ENCODE data around the gene ACOXL. TPM values are rescaled to one million over a fixed set of nuclear protein-coding genes. Genes with fewer than 3 reads are reported as not detected.

The ACOXL gene
- total RNA-seq, 1 donor from 2014 or later, result 0.23 TPM

- H3K27ac Mint-ChIP-seq (ENCODE audit: unreplicated experiment), result no peak overlapping the region
- Histone ChIP-seq H3K4me3 (ENCODE audit: insufficient read depth, low read depth, low read length) (no peak overlapping the region), H3K4me1 (ENCODE audit: insufficient read depth, low read length) (no peaks in the 10 kb centered on the region), H4K20me1 (ENCODE audit: insufficient read depth, low read length) (no peaks in the 10 kb centered on the region), H3K9me3 (ENCODE audit: insufficient read depth, low read depth, low read length) (no peaks in the 10 kb centered on the region), H3K36me3 (ENCODE audit: insufficient read depth, low read length) (no peaks in the 10 kb centered on the region), H3K4me2 (ENCODE audit: low read length) (no peak overlapping the region), H3K27me3 (ENCODE audit: insufficient read depth, low read length) (no peaks in the 10 kb centered on the region), H2AFZ (ENCODE audit: low read depth, low read length) (no peak overlapping the region), H3K27ac (ENCODE audit: low read depth, low read length) (no peak overlapping the region), H3K9ac (ENCODE audit: low read length) (no peak overlapping the region), H3K79me2 (ENCODE audit: insufficient read depth, low read length) (no peaks in the 10 kb centered on the region)
- H3K4me3 Mint-ChIP-seq (ENCODE audit: unreplicated experiment), result no peak overlapping the region
- peaks cover 3% of the 10 kb centered on the region for H3K9me3 Mint-ChIP-seq (ENCODE audit: unreplicated experiment)
- peaks cover 15% of the 10 kb centered on the region for H3K27me3 Mint-ChIP-seq (ENCODE audit: low read depth, unreplicated experiment)
- DNase-seq (ENCODE audit: low read depth) (no peak), FAIRE-seq (no peak)
- no peaks in the 10 kb centered on the region for H3K36me3 Mint-ChIP-seq (ENCODE audit: low read depth, unreplicated experiment)
- H3K4me1 Mint-ChIP-seq (ENCODE audit: low read depth, unreplicated experiment), result no peaks in the 10 kb centered on the region
- TF ChIP-seq EZH2 (IDR thresholded peaks at IDR 0.05; ENCODE audit: insufficient read depth, low read length) (no peak), CTCF (IDR thresholded peaks at IDR 0.05; ENCODE audit: insufficient read depth, low read depth, low read length) (no peak)
These were observed 222.7 kb downstream of the ACOXL start for GRCh38 chr2:110955045-110955444.

GRCh38 chr2:110955556-110955955, 223.2 kb downstream of the ACOXL start:
- Histone ChIP-seq H3K4me3 (ENCODE audit: insufficient read depth, low read depth, low read length) (no peak overlapping the region), H3K4me1 (ENCODE audit: insufficient read depth, low read length) (no peaks in the 10 kb centered on the region), H3K36me3 (ENCODE audit: insufficient read depth, low read length) (no peaks in the 10 kb centered on the region), H2AFZ (ENCODE audit: low read depth, low read length) (no peak overlapping the region), H3K9ac (ENCODE audit: low read length) (no peak overlapping the region), H3K27ac (ENCODE audit: low read depth, low read length) (no peak overlapping the region), H3K9me3 (ENCODE audit: insufficient read depth, low read depth, low read length) (no peaks in the 10 kb centered on the region), H3K27me3 (ENCODE audit: insufficient read depth, low read length) (peaks cover 3% of the 10 kb centered on the region), H3K4me2 (ENCODE audit: low read length) (no peak overlapping the region), H3K79me2 (ENCODE audit: insufficient read depth, low read length) (no peaks in the 10 kb centered on the region), H4K20me1 (ENCODE audit: insufficient read depth, low read length) (no peaks in the 10 kb centered on the region)
- Mint-ChIP-seq H3K4me1 (ENCODE audit: low read depth, unreplicated experiment) (no peaks in the 10 kb centered on the region), H3K27ac (ENCODE audit: unreplicated experiment) (no peak overlapping the region), H3K36me3 (ENCODE audit: low read depth, unreplicated experiment) (peaks cover 2% of the 10 kb centered on the region), H3K27me3 (ENCODE audit: low read depth, unreplicated experiment) (peaks cover 18% of the 10 kb centered on the region), H3K9me3 (ENCODE audit: unreplicated experiment) (peaks cover 3% of the 10 kb centered on the region), H3K4me3 (ENCODE audit: unreplicated experiment) (no peak overlapping the region)
- DNase-seq (ENCODE audit: low read depth) (no peak), FAIRE-seq (no peak)
- TF ChIP-seq EZH2 (IDR thresholded peaks at IDR 0.05; ENCODE audit: insufficient read depth, low read length), result no peak
- no peak for TF ChIP-seq CTCF (IDR thresholded peaks at IDR 0.05; ENCODE audit: insufficient read depth, low read depth, low read length)

- peaks cover 3% of the 10 kb centered on the region for H3K9me3 Mint-ChIP-seq (ENCODE audit: unreplicated experiment)
- Histone ChIP-seq H3K27ac (ENCODE audit: low read depth, low read length) (no peak overlapping the region), H3K79me2 (ENCODE audit: insufficient read depth, low read length) (no peaks in the 10 kb centered on the region), H3K27me3 (ENCODE audit: insufficient read depth, low read length) (peaks cover 5% of the 10 kb centered on the region), H3K36me3 (ENCODE audit: insufficient read depth, low read length) (no peaks in the 10 kb centered on the region), H3K4me3 (ENCODE audit: insufficient read depth, low read depth, low read length) (no peak overlapping the region), H3K4me2 (ENCODE audit: low read length) (no peak overlapping the region), H3K4me1 (ENCODE audit: insufficient read depth, low read length) (no peaks in the 10 kb centered on the region), H3K9ac (ENCODE audit: low read length) (no peak overlapping the region), H4K20me1 (ENCODE audit: insufficient read depth, low read length) (no peaks in the 10 kb centered on the region), H2AFZ (ENCODE audit: low read depth, low read length) (no peak overlapping the region), H3K9me3 (ENCODE audit: insufficient read depth, low read depth, low read length) (no peaks in the 10 kb centered on the region)
- no peak overlapping the region for H3K27ac Mint-ChIP-seq (ENCODE audit: unreplicated experiment)
- peaks cover 2% of the 10 kb centered on the region for H3K36me3 Mint-ChIP-seq (ENCODE audit: low read depth, unreplicated experiment)
- DNase-seq (ENCODE audit: low read depth), result no peak
- no peaks in the 10 kb centered on the region for H3K4me1 Mint-ChIP-seq (ENCODE audit: low read depth, unreplicated experiment)
- no peak overlapping the region for H3K4me3 Mint-ChIP-seq (ENCODE audit: unreplicated experiment)
- TF ChIP-seq CTCF (IDR thresholded peaks at IDR 0.05; ENCODE audit: insufficient read depth, low read depth, low read length) (no peak), EZH2 (IDR thresholded peaks at IDR 0.05; ENCODE audit: insufficient read depth, low read length) (no peak)
- H3K27me3 Mint-ChIP-seq (ENCODE audit: low read depth, unreplicated experiment), result peaks cover 24% of the 10 kb centered on the region
- no peak for FAIRE-seq
These were observed 224.9 kb downstream of the ACOXL start for GRCh38 chr2:110957293-110957692.

All from astrocyte (in vitro differentiated cells and primary cell).